ENCODE measurements around the gene THRAP3. TPM values are rescaled to one million over a fixed set of nuclear protein-coding genes. Genes with fewer than 3 reads are reported as not detected.

THRAP3 gene
- total and polyA plus RNA-seq, 7 donors = 45.8 to 159 (median 96.6) TPM

- Histone ChIP-seq H3K36me3 (ENCODE audit: insufficient read depth in 1 of 2, low read depth in 1 of 2) (peaks cover 12 to 98% of the 10 kb centered on the region in 2 donors), H3K27ac (no peak overlapping the region), H3K4me3 (no peak overlapping the region), H3K27me3 (ENCODE audit: insufficient read depth in 3 of 3, low read length in 2 of 3) (no peaks in the 10 kb centered on the region), H3K4me1 (peaks cover 10% of the 10 kb centered on the region), H3K9me3 (no peaks in the 10 kb centered on the region)
- 86 to 92% (median 87%) methylated on average over 2 of the region's 2 CpGs for WGBS, 3 donors
- intact Hi-C loops (cut with DNase I) = no loop called here
- no peak for TF ChIP-seq CTCF (IDR thresholded peaks at IDR 0.05)
- ATAC-seq (no peak), DNase-seq (no peak)
Measured at GRCh38 chr1:36297062-36297461, 72.8 kb downstream of the THRAP3 start.

GRCh38 chr1:36298640-36299039 is 74.4 kb downstream of the THRAP3 start:
- no peak for TF ChIP-seq CTCF (IDR thresholded peaks at IDR 0.05)
- Histone ChIP-seq H3K27me3 (ENCODE audit: insufficient read depth in 3 of 3, low read length in 2 of 3) (no peaks in the 10 kb centered on the region), H3K36me3 (ENCODE audit: insufficient read depth in 1 of 2, low read depth in 1 of 2) (peaks cover 7 to 99% of the 10 kb centered on the region in 2 donors), H3K4me1 (peaks cover 10% of the 10 kb centered on the region), H3K27ac (peak overlapping the region; percentile 76), H3K4me3 (no peak overlapping the region), H3K9me3 (no peaks in the 10 kb centered on the region)
- intact Hi-C loops (cut with DNase I) = no loop called here
- no peak for DNase-seq
- 88 to 97% (median 90%) methylated on average over 5 of the region's 5 CpGs for WGBS, 3 donors
- ATAC-seq = no peak

GRCh38 chr1:36300526-36300925 is 76.3 kb downstream of the THRAP3 start:
- DNase-seq (no peak), ATAC-seq (peak in 3 of 4 donors; percentile 8 to 35 (median 18))
- Histone ChIP-seq H3K36me3 (ENCODE audit: insufficient read depth in 1 of 2, low read depth in 1 of 2) (peaks cover 7 to 99% of the 10 kb centered on the region in 2 donors), H3K9me3 (no peaks in the 10 kb centered on the region), H3K27me3 (ENCODE audit: insufficient read depth in 3 of 3, low read length in 2 of 3) (no peaks in the 10 kb centered on the region), H3K4me3 (no peak overlapping the region), H3K27ac (peak overlapping the region; percentile 76), H3K4me1 (peaks cover 11% of the 10 kb centered on the region)
- intact Hi-C loops (cut with DNase I) = loop anchor here in 1 of 2 donors (5.0 kb wide), 1 partner anchor 67 kb away; no protein-coding TSS in a partner anchor
- no peak for TF ChIP-seq CTCF (IDR thresholded peaks at IDR 0.05)
- WGBS, 3 donors = 73 to 96% (median 91%) methylated on average over 1 of the region's 1 CpG

GRCh38 chr1:36301220-36301619 is 77.0 kb downstream of the THRAP3 start:
- DNase-seq = no peak
- no peak overlapping the region for H3K4me3 ChIP-seq
- intact Hi-C loops (cut with DNase I) = loop anchor here in 1 of 2 donors (5.0 kb wide), 1 partner anchor 66 kb away; no protein-coding TSS in a partner anchor
- ATAC-seq = no peak
- peaks cover 7 to 93% of the 10 kb centered on the region in 2 donors for H3K36me3 ChIP-seq (ENCODE audit: insufficient read depth in 1 of 2, low read depth in 1 of 2)
- no peak for TF ChIP-seq CTCF (IDR thresholded peaks at IDR 0.05)
- 68 to 84% (median 71%) methylated on average over 1 of the region's 1 CpG for WGBS, 3 donors
- no peaks in the 10 kb centered on the region for H3K27me3 ChIP-seq (ENCODE audit: insufficient read depth in 3 of 3, low read length in 2 of 3)
- peak overlapping the region; percentile 76 for H3K27ac ChIP-seq
- peaks cover 17% of the 10 kb centered on the region for H3K4me1 ChIP-seq
- H3K9me3 ChIP-seq = no peaks in the 10 kb centered on the region

GRCh38 chr1:36303244-36303643 is 79.0 kb downstream of the THRAP3 start:
- WGBS, 3 donors = 69 to 75% (median 70%) methylated on average over 5 of the region's 5 CpGs
- peaks cover 17% of the 10 kb centered on the region for H3K4me1 ChIP-seq

More at GRCh38 chr1:36303244-36303643, 79.0 kb downstream of the THRAP3 start:
- intact Hi-C loops (cut with DNase I) = loop anchor here in 1 of 2 donors (5.0 kb wide), 1 partner anchor 64 kb away; no protein-coding TSS in a partner anchor
- Histone ChIP-seq H3K27me3 (ENCODE audit: insufficient read depth in 3 of 3, low read length in 2 of 3) (no peaks in the 10 kb centered on the region), H3K9me3 (no peaks in the 10 kb centered on the region), H3K36me3 (ENCODE audit: insufficient read depth in 1 of 2, low read depth in 1 of 2) (peaks cover 7 to 73% of the 10 kb centered on the region in 2 donors), H3K27ac (no peak overlapping the region), H3K4me3 (no peak overlapping the region)
- DNase-seq (no peak), ATAC-seq (no peak)
- TF ChIP-seq CTCF (IDR thresholded peaks at IDR 0.05) = no peak
